Thoracic aorta endothelial cell (primary cell): Measurements from ENCODE around the gene ERICH4. TPM values are rescaled to one million over a fixed set of nuclear protein-coding genes. Genes with fewer than 3 reads are reported as not detected.

Source experiments
- small RNA-seq: library from RNA; depleted of rRNA; stranded (forward); fragments of <200 nt; gene quantifications from one replicate; pipeline ENCODE3, GENCODE V24; 2012
- total RNA-seq: library from RNA; depleted of rRNA; stranded (reverse); fragments of >200 nt; gene quantifications from 2 replicates; pipeline ENCODE4 v1.2.3, GENCODE V29; 2012

ERICH4 gene, protein sequence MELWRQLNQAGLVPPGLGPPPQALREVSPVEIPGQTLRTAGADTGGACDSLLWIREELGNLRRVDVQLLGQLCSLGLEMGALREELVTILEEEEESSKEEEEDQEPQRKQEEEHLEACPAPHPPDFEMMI
- not detected in 2 replicates for total RNA-seq

DNA sequence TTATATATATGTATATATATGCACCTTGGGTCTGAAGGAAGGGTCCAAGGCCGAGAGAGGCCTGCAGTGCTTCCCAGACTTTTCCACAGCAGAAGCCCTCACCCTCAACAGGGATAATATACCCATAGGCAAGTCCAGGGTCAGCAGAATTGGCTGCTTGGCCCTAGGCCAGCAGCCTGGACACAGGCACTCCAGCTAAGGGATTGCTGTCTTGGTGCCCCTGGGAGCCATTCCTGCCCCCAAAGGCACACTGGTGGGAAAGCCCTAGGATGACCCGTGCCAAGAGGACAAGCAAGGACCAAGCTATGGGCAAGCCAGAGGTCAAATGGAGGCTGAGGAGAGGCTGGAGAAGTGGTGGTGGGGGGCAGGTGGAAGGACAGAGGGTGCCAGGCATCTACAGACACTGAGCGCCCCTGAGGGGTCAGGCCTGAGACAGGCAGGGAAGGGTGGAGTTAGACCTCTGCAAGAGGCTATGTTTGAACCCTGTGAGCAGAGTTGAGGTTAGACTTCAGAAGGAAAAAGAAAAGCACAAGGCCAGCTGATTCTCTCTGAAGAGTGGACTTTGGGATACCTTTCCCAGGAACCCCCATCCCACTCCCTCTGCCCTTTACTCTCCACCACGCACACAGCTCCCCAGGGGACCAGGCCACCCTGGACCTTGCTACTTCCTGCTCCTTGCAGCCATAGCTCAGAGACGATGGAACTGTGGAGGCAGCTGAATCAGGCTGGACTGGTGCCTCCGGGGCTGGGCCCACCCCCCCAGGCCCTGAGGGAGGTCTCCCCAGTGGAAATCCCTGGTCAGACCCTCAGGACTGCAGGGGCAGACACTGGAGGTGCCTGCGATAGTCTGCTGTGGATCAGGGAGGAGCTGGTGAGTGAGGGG, at the start of gene ERICH4:
Gene ERICH4 (plus strand): TSS at position 684 of the 883 bp plus-strand sequence. CDS start 14 bp downstream, at position 698.

DNA sequence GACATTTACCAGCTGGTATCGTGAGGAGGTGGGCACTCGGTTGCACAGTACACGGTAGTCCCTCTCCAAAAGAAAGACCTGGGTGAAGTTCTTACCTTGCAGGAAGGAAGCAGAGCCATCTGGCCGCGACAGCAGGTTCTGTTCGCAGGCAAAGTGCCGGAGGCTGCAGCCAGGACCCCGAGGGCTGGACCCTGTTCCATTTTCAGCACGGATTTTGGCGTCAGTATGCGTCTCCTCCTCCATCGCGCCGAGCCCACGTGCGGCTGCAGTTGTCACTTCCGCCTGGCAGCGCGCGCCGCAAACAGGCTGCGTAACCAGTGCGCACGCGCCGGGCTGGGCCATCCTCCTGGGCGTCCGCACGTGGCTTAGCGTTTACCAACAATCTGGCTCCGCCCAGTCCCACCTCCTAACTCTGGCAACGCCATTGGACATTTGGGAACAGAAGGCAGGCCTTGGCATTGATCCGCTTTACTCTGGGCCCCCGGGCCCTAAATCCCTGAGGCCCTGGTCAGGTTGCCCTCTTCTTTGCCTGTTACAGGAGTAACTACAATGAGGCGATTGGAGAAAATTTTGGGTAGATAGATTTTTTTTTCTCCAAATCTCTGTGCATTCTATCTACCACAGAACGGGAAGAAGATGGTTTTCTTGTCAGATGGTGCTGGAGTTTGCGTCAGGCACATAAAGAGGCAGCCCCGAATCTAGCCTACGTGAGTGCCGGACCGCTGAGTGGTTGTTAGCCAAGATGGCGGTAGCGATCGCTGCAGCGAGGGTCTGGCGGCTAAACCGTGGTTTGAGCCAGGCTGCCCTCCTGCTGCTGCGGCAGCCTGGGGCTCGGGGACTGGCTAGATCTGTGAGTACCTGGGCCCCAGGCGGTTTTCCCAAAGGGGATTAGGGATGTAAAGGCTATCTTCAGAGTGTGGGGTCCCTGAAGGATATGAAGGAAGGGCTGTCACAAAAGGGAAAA, 45.6 kb upstream of the ERICH4 start, which contains the start of the genes BCKDHA and EXOSC5:
Gene BCKDHA (plus strand): TSS at position 733 of the 964 bp plus-strand sequence. CDS start 10 bp downstream, at position 743.
Gene EXOSC5 (minus strand): TSS at position 274 of the 964 bp plus-strand sequence. CDS start 31 bp downstream, at position 243.

DNA sequence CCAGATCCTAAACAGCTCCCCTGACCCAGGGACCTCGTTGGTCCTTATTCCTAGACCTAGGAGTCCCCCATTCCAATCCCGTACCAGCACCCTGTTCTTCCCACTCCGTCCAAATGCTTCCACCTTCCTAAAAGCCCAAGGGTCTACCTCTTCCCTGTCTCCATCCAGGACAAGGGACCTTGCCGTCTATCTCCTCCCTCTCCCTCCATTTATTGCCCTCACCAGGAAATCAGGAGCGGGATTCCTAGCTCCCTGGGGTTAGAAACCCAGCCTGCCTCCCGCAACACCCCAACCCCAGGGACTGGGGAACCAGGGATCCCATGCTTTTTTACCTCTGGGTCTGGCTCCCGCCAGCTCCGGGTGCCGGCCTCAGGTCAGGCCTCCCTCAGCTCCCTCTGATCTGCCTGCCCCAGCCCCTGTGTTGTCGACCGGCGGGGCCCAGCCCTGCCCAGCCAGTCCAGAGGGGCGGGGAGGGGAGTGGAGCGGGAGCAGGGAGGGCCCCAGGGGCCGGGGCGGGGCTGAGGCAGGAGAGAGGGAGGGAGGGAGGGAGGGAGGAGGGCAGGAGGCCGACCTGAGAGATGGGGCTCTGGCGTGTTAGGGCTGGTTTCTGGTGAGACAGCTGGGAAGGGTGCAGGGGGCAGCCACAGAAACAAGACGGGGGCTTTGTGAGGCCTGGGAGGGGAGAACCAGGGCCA, 15.9 kb upstream of the ERICH4 start, which contains the start of gene B3GNT8:
Gene B3GNT8 (minus strand): TSS at position 423 of the 695 bp plus-strand sequence. CDS start 596 bp downstream, outside the sequence.

DNA sequence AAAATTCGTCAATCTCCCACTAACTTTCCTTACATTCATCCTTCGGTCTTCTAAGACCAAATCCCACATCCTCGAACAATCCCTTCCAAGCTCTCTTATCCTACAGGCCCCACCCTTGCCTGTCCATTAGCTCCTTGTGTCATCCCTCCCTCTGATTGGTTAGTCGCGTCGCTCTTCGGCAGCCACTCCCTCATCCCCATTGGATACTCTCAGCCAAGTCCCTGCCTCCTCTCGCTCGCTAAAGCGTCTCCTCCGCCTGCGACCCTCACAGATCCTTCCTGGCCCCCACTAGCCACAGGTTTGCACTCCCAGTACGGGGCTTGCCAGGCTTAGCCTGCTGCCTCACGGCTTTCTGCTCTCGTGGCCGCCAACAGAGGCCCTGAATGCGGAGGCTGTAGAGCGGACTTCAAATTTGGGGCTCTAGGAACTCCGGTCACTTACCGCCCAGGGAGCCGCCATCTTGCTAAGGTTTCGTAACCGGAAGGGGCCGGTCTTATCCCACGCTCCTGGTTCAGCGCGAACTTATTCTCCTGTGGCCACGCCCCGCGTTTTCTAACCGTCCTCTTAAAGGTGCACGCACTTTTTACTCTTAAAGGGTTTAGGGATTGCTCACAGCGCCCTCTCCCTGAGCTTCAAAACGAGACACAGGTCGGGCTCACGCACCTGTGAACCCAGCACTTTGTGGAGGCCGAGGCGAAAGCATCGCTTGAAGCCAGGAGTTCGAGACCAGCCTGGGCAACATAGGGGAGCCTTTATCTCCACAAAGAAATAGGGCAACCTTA, 3.3 kb upstream of the ERICH4 start, which contains the start of gene DMAC2:
Gene DMAC2 (minus strand): TSS at position 472 of the 782 bp plus-strand sequence. CDS start 13 bp downstream, at position 459.

Small RNA genes lying within 50 kb of the gene (small RNA-seq; reads per million reads assigned to genes)
- gene RF00017, result not detected

Other genes with a start within 250 kb of the ERICH4 start
- 0.22 and 0.93 TPM in 2 replicates for gene CYP2S1, start 249.9 kb upstream of the ERICH4 start, total RNA-seq
- 228 and 242 TPM in 2 replicates for gene AXL, start 223.9 kb upstream of the ERICH4 start, total RNA-seq
- 174 and 211 TPM in 2 replicates for gene HNRNPUL1, start 178.8 kb upstream of the ERICH4 start, total RNA-seq
- gene CCDC97, start 133.0 kb upstream of the ERICH4 start, total RNA-seq, result 8.0 and 11.1 TPM in 2 replicates
- gene TGFB1, start 89.2 kb upstream of the ERICH4 start, total RNA-seq, result 44.5 and 45.9 TPM in 2 replicates
- gene B9D2, start 79.0 kb upstream of the ERICH4 start, total RNA-seq, result 4.1 and 4.4 TPM in 2 replicates
- 4.5 and 6.1 TPM in 2 replicates for gene TMEM91, start 66.6 kb upstream of the ERICH4 start, total RNA-seq
- gene EXOSC5, start 45.8 kb upstream of the ERICH4 start, total RNA-seq, result 16.0 and 18.6 TPM in 2 replicates
- gene BCKDHA, start 45.3 kb upstream of the ERICH4 start, total RNA-seq, result 28.2 and 36.3 TPM in 2 replicates
- gene B3GNT8, start 15.8 kb upstream of the ERICH4 start, total RNA-seq, result 3.6 and 5.0 TPM in 2 replicates
- 48.8 and 59.0 TPM in 2 replicates for gene DMAC2, start 3.2 kb upstream of the ERICH4 start, total RNA-seq
- 0.27 and 0.93 TPM in 2 replicates for gene CEACAM21, start 133.0 kb downstream of the ERICH4 start, total RNA-seq
- not detected in 2 replicates for gene CEACAM4, start 183.9 kb downstream of the ERICH4 start, total RNA-seq
- gene CEACAM7, start 245.1 kb downstream of the ERICH4 start, total RNA-seq, result not detected in 2 replicates